GM23248 (cell line): Measurements from ENCODE around the gene PHLDB1. TPM values are rescaled to one million over a fixed set of nuclear protein-coding genes. Genes with fewer than 3 reads are reported as not detected.
A peak's percentile ranks its signal among the peaks of the same experiment; 100 is the strongest.
"Not testable (repeated sequence)": the region's sequence is repeated elsewhere in the genome, so short reads cannot be mapped to it uniquely, and the experiment has no call there.

Source experiments
- DNase-seq: peaks from one replicate; pipeline ENCODE4 v3.0.0-alpha.2; 2015
- H2AFZ ChIP-seq: fragments of 200-600 bp; sonication (generic); 2 replicates; pipeline ENCODE4 v1.6.1; 2016; ENCODE audit warnings: antibody characterized with exemption
- H3F3A ChIP-seq: fragments of 200-600 bp; sonication (generic); 2 replicates; pipeline ENCODE4 v1.6.1; 2016; ENCODE audit warnings: mild to moderate bottlenecking, antibody characterized with exemption, mixed run types; ENCODE audit not compliant: insufficient read depth
- H3K27ac ChIP-seq: fragments of 200-600 bp; sonication (generic); 2 replicates; pipeline ENCODE4 v1.5.1; 2016; ENCODE audit warnings: mild to moderate bottlenecking
- H3K27me3 ChIP-seq: fragments of 200-600 bp; sonication (generic); replicated peaks from 2 replicates; pipeline ENCODE4 v1.6.1; 2016; ENCODE audit warnings: mild to moderate bottlenecking; ENCODE audit not compliant: insufficient read depth
- H3K36me3 ChIP-seq: fragments of 200-600 bp; sonication (generic); 2 replicates; pipeline ENCODE4 v1.6.1; 2016; ENCODE audit warnings: low read depth, mild to moderate bottlenecking
- H3K4me1 ChIP-seq: fragments of 200-600 bp; sonication (generic); 2 replicates; pipeline ENCODE4 v1.6.1; 2016; ENCODE audit warnings: mild to moderate bottlenecking; ENCODE audit not compliant: insufficient read depth
- H3K4me2 ChIP-seq: fragments of 200-600 bp; sonication (generic); one replicate; pipeline ENCODE4 v1.6.1; 2016; ENCODE audit warnings: mild to moderate bottlenecking; ENCODE audit not compliant: unreplicated experiment
- H3K4me3 ChIP-seq: fragments of 200-600 bp; sonication (generic); 2 replicates; pipeline ENCODE4 v1.5.1; 2016; ENCODE audit warnings: mild to moderate bottlenecking
- H3K79me2 ChIP-seq: fragments of 200-600 bp; sonication (generic); 2 replicates; pipeline ENCODE4 v1.6.1; 2016; ENCODE audit warnings: mild to moderate bottlenecking; ENCODE audit not compliant: insufficient read depth
- H3K9ac ChIP-seq: fragments of 200-600 bp; sonication (generic); 2 replicates; pipeline ENCODE4 v1.6.1; 2016; ENCODE audit warnings: mild to moderate bottlenecking
- H3K9me2 ChIP-seq: fragments of 200-600 bp; sonication (generic); 2 replicates; pipeline ENCODE4 v1.6.1; 2016; ENCODE audit warnings: mixed run types, mild to moderate bottlenecking, moderate library complexity; ENCODE audit not compliant: insufficient read depth
- H3K9me3 ChIP-seq: fragments of 200-600 bp; sonication (generic); one replicate; pipeline ENCODE4 v1.6.1; 2017; ENCODE audit warnings: low read depth
- H4K20me1 ChIP-seq: fragments of 200-600 bp; sonication (generic); 2 replicates; pipeline ENCODE4 v1.6.0; 2016; ENCODE audit not compliant: insufficient read depth
- EZH2 ChIP-seq: fragments of 200-600 bp; sonication (generic); IDR thresholded peaks from 2 replicates; pipeline ENCODE4 v1.6.1; 2018; ENCODE audit warnings: antibody characterized with exemption, mild to moderate bottlenecking; ENCODE audit not compliant: insufficient read depth, poor library complexity, severe bottlenecking
- EZH2phosphoT487 ChIP-seq: fragments of 200-600 bp; sonication (generic); IDR thresholded peaks from 2 replicates; pipeline ENCODE4 v1.6.1; 2018; ENCODE audit warnings: antibody characterized with exemption, moderate library complexity, mild to moderate bottlenecking, low read depth; ENCODE audit not compliant: insufficient read depth
- WGBS, 2 experiments: methylation state at CpG; one replicate each; pipeline ENCODE4 v1.1.6; 2015 to 2017; ENCODE audit warnings: low lambda C conversion rate in 2 of 2, low coverage in 1 of 2; ENCODE audit errors: missing lambda C conversion rate in 2 of 2; 5-methylcytosine and 5-hydroxymethylcytosine counted together
- in situ Hi-C: fragments of 300-500 bp; cut with MboI; formaldehyde crosslinking; loops from 2 replicates; pipeline ENCODE4 v1.15.0; 2020
- polyA plus RNA-seq: library from polyadenylated mRNA; unstranded; fragments of >200 nt; fragmentation: Nextera tagmentation; extraction: Ambion mirVana; gene quantifications from 2 replicates; pipeline ENCODE4 v1.2.1, GENCODE V29; 2016
- total RNA-seq: library from RNA; depleted of rRNA; stranded (reverse); fragments of >200 nt; shearing (Covaris generic); gene quantifications from 2 replicates; pipeline ENCODE4 v1.2.3, GENCODE V29; 2014

PHLDB1 gene
- total and polyA plus RNA-seq, 2 experiments from 2014 or later: 91.7 to 102 TPM

GRCh38 chr11:118570787-118571186, 36.6 kb upstream of the PHLDB1 start:
- Histone ChIP-seq H3K27ac (peak overlapping the region; percentile 100; the same call in 1 of the 2 replicates), H3K4me2 (no peak overlapping the region), H3K4me1 (peaks cover 24% of the 10 kb centered on the region), H3F3A (peaks cover 27% of the 10 kb centered on the region), H3K79me2 (peaks cover 51% of the 10 kb centered on the region), H3K4me3 (no peak overlapping the region), H3K36me3 (no peaks in the 10 kb centered on the region), H4K20me1 (peaks cover 20% of the 10 kb centered on the region; the same call in 1 of the 2 replicates), H3K27me3 (no peaks in the 10 kb centered on the region), H3K9me2 (no peaks in the 10 kb centered on the region), H2AFZ (no peak overlapping the region), H3K9me3 (no peaks in the 10 kb centered on the region), H3K9ac (no peak overlapping the region)
- TF ChIP-seq EZH2phosphoT487 (no peak), EZH2 (no peak)
- WGBS, 2 experiments: 100% methylated on average over 1 of the region's 1 CpG
- no peak for DNase-seq
- in situ Hi-C loops: no loop called here

- H3K9me3 ChIP-seq, in situ Hi-C loops, H3K36me3 ChIP-seq, H3K27me3 ChIP-seq, H3K9me2 ChIP-seq: not testable (repeated sequence)
- Histone ChIP-seq H3K4me1 (peaks cover 30% of the 10 kb centered on the region), H3K4me3 (peak overlapping the region; percentile 95), H4K20me1 (peaks cover 25% of the 10 kb centered on the region; the same call in 1 of the 2 replicates), H3F3A (peaks cover 30% of the 10 kb centered on the region), H3K79me2 (peaks cover 60% of the 10 kb centered on the region), H3K9ac (peak overlapping the region; percentile 100), H2AFZ (peak overlapping the region; percentile 88), H3K27ac (peak overlapping the region; percentile 100), H3K4me2 (peak overlapping the region; percentile 72)
- WGBS, 2 experiments: 11 to 15% methylated on average over 15 of the region's 15 CpGs
- peak; percentile 44 for DNase-seq
Measured at GRCh38 chr11:118571701-118572060, 35.7 kb upstream of the PHLDB1 start.

GRCh38 chr11:118572061-118572980, 35.1 kb upstream of the PHLDB1 start, which contains the start of gene ARCN1:
Gene ARCN1, plus strand, starts transcription at chr11:118572409. Its CDS starts 139 bp downstream, at chr11:118572548.
- DNase-seq: peak; percentile 91
- no peaks in the 10 kb centered on the region for H3K9me3 ChIP-seq
- peak within 1 kb of the TSS; percentile 100 for H3K9ac ChIP-seq
- TF ChIP-seq EZH2phosphoT487 (no peak), EZH2 (no peak)
- peak within 1 kb of the TSS; percentile 95 for H3K4me3 ChIP-seq
- peaks cover 32% of the 10 kb centered on the region for H3F3A ChIP-seq
- WGBS, 2 experiments: 1 to 2% methylated on average over 46 to 54 of the region's 55 CpGs
- H3K27me3 ChIP-seq: no peaks in the 10 kb centered on the region
- H3K36me3 ChIP-seq: no peaks in the 10 kb centered on the region
- peak within 1 kb of the TSS; percentile 88 for H2AFZ ChIP-seq
- H3K4me2 ChIP-seq: peak within 1 kb of the TSS; percentile 92
- peak within 1 kb of the TSS; percentile 100 for H3K27ac ChIP-seq
- peaks cover 67% of the 10 kb centered on the region for H3K79me2 ChIP-seq
- H4K20me1 ChIP-seq: peaks cover 30% of the 10 kb centered on the region; the same call in 1 of the 2 replicates
- H3K9me2 ChIP-seq: no peaks in the 10 kb centered on the region
- in situ Hi-C loops: no loop called here
- peaks cover 37% of the 10 kb centered on the region for H3K4me1 ChIP-seq

DNA sequence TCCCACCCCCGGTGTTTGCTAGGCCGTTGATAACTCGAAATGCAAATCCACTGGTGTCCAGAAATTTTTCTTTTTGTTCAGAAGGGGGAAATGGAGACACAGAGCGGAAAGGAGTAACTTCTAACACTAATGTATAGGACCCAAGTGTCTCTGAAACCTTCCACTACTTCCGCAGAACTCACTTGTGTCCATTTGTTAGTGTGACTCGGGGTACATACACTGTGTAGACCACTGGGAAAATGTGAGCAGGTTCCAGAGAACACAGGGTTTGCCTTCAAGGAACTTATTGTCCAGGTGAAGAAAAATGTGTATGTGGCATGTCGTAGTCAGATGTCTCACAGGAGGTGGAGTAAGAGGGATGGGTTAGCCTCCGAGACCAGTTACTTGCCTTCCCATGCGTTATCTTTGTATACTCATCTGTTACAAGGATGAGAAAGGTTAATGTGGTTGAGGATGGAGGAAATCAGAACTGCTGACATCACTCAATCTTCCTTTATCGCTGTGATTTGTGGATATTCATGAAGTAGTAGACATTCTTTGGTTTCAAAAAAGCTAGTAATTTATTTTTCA, 34.3 kb upstream of the PHLDB1 start:
- Histone ChIP-seq H3K27me3 (no peaks in the 10 kb centered on the region), H3K9me2 (no peaks in the 10 kb centered on the region), H3K27ac (peak overlapping the region; percentile 100), H3K4me2 (peak overlapping the region; percentile 92), H3K79me2 (peaks cover 74% of the 10 kb centered on the region), H2AFZ (no peak overlapping the region), H3K4me1 (peaks cover 41% of the 10 kb centered on the region), H3K36me3 (no peaks in the 10 kb centered on the region), H4K20me1 (peaks cover 30% of the 10 kb centered on the region; the same call in 1 of the 2 replicates), H3F3A (peaks cover 35% of the 10 kb centered on the region), H3K4me3 (peak overlapping the region; percentile 95), H3K9me3 (no peaks in the 10 kb centered on the region), H3K9ac (peak overlapping the region; percentile 100)
- TF ChIP-seq EZH2 (no peak), EZH2phosphoT487 (no peak)
- in situ Hi-C loops: no loop called here
- 1 to 3% methylated on average over 10 of the region's 10 CpGs for WGBS, 2 experiments
- DNase-seq: peak; percentile 82
